Measurements from ENCODE around the gene TBC1D22A. TPM values are rescaled to one million over a fixed set of nuclear protein-coding genes. Genes with fewer than 3 reads are reported as not detected.

The TBC1D22A gene
- total RNA-seq, 1 experiment from 2014 or later = 32.6 TPM

DNA sequence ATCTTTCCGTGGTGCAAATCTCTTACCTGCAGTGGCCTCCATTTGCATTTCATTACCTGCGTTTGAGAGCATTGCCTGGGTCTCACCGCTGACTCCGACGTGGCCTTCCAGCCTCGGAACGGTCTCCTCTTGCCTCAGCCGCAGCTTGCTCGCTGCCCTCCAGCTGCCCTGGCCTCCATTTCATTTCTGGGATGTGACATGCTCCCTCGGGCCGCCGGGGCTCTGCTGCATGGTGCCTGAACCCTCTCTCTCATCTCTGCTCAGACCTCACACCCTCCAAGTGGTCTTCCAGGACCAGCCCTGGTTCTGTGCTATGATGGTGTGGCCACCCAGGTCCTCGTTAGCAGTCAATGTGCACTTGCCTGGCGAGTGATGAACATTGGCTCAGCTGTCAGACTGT, 229.2 kb downstream of the TBC1D22A start:
- CTCF ChIA-PET = no interaction called here
- no peak overlapping the region for H3K27ac Mint-ChIP-seq (ENCODE audit: unreplicated experiment)
- POLR2A ChIA-PET = no interaction called here

DNA sequence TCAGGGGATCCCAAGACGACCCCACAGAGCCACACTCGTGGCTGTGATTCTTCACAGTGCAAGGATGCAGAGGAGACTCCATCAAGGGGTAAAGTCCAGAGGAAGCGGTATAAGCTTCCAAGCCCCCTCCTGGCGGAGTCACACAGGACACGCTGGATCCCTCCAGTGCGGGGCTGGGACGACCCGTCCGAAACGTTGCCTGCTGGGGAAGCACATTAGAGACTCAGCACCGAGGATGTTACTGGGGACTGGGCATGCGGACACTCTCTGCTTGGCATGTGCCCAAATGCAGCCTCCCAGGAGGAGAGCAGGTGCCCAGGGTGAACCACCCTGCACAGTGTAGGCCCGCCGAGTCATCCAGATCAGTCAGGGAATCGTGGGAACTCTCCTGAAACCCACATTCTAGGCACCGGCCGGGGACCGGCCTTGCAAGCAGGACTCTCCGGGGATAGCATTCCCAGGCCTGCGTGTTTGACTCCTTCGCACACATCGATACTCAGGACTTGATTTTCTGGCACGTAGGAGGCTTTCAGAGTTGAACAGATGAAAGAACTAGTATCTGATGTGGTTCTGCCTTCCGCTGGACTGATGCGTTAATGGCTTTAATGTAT, 229.8 kb downstream of the TBC1D22A start:
- peak in 1 of 2 experiments; percentile 12 for DNase-seq
- Histone ChIP-seq H3K4me3 (ENCODE audit: low read depth, low read length) (no peak overlapping the region), H3K4me1 (peaks cover 5% of the 10 kb centered on the region; the same call in 1 of the 2 replicates), H3K9me3 (no peaks in the 10 kb centered on the region), H3K36me3 (ENCODE audit: control insufficient read depth, insufficient read depth, low read length) (no peaks in the 10 kb centered on the region; the same call in 1 of the 2 replicates), H3K27me3 (replicated peaks; ENCODE audit: control insufficient read depth, insufficient read depth, low read length) (no peaks in the 10 kb centered on the region)
- ChIA-PET POLR2A (no interaction called here), CTCF (no interaction called here)
- TF ChIP-seq, protein P1, sequence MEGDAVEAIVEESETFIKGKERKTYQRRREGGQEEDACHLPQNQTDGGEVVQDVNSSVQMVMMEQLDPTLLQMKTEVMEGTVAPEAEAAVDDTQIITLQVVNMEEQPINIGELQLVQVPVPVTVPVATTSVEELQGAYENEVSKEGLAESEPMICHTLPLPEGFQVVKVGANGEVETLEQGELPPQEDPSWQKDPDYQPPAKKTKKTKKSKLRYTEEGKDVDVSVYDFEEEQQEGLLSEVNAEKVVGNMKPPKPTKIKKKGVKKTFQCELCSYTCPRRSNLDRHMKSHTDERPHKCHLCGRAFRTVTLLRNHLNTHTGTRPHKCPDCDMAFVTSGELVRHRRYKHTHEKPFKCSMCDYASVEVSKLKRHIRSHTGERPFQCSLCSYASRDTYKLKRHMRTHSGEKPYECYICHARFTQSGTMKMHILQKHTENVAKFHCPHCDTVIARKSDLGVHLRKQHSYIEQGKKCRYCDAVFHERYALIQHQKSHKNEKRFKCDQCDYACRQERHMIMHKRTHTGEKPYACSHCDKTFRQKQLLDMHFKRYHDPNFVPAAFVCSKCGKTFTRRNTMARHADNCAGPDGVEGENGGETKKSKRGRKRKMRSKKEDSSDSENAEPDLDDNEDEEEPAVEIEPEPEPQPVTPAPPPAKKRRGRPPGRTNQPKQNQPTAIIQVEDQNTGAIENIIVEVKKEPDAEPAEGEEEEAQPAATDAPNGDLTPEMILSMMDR (IDR thresholded peaks at IDR 0.05; ENCODE audit: insufficient read depth in 1 of 2, low read depth in 1 of 2, low read length in 1 of 2, severe bottlenecking in 1 of 2, unreplicated experiment in 1 of 2) = no peak
- intact Hi-C loops (cut with micrococcal nuclease; ENCODE audit: unreplicated experiment) = loop anchor here (10.0 kb wide), 1 partner anchor 197 kb away; no protein-coding TSS in a partner anchor
- Mint-ChIP-seq H3K4me3 (ENCODE audit: unreplicated experiment) (no peak overlapping the region), H3K9me3 (ENCODE audit: unreplicated experiment) (no peaks in the 10 kb centered on the region), H3K4me1 (ENCODE audit: low read depth, unreplicated experiment) (peaks cover 7% of the 10 kb centered on the region), H3K36me3 (ENCODE audit: insufficient read depth, unreplicated experiment) (peaks cover 26% of the 10 kb centered on the region), H3K27ac (ENCODE audit: unreplicated experiment) (peak overlapping the region; percentile 29), H3K27me3 (ENCODE audit: insufficient read depth, unreplicated experiment) (no peaks in the 10 kb centered on the region)
- no TSS peak for BruUV-seq (replicated peaks)

More for the DNA sequence above, 229.2 kb downstream of the TBC1D22A start:
- Mint-ChIP-seq H3K36me3 (ENCODE audit: insufficient read depth, unreplicated experiment) (peaks cover 26% of the 10 kb centered on the region), H3K4me3 (ENCODE audit: unreplicated experiment) (no peak overlapping the region), H3K9me3 (ENCODE audit: unreplicated experiment) (no peaks in the 10 kb centered on the region), H3K27me3 (ENCODE audit: insufficient read depth, unreplicated experiment) (no peaks in the 10 kb centered on the region), H3K4me1 (ENCODE audit: low read depth, unreplicated experiment) (peaks cover 7% of the 10 kb centered on the region)
- TF ChIP-seq, protein P1 (IDR thresholded peaks at IDR 0.05; ENCODE audit: insufficient read depth in 1 of 2, low read depth in 1 of 2, low read length in 1 of 2, severe bottlenecking in 1 of 2, unreplicated experiment in 1 of 2) = no peak
- BruUV-seq (replicated peaks) = no TSS peak
- DNase-seq = no peak
- intact Hi-C loops (cut with micrococcal nuclease; ENCODE audit: unreplicated experiment) = loop anchor here (10.0 kb wide), 1 partner anchor 197 kb away; no protein-coding TSS in a partner anchor
- Histone ChIP-seq H3K4me3 (ENCODE audit: low read depth, low read length) (no peak overlapping the region), H3K4me1 (peaks cover 5% of the 10 kb centered on the region; the same call in 1 of the 2 replicates), H3K36me3 (ENCODE audit: control insufficient read depth, insufficient read depth, low read length) (no peaks in the 10 kb centered on the region; the same call in 1 of the 2 replicates), H3K27me3 (replicated peaks; ENCODE audit: control insufficient read depth, insufficient read depth, low read length) (no peaks in the 10 kb centered on the region), H3K9me3 (no peaks in the 10 kb centered on the region)

DNA sequence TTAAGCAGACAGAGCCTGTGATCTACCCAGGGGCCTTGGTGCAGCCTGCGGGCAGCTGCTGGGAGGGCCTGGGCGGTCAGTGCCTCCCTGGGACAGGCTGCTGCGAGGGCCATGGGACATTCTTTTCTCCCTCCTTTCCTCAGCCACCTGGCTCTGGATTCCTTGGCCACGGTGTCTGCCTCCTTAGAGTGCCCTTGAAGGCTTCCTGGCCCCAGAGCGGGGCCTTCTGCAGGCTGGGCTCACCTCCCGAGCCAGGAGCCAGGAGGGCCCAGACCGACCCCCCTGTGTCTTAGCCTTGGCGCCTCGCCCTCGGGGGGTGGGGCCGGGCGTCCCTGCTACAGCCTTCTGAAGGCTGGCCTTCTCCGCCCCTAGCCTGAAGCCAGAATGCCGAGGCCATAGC, 231.2 kb downstream of the TBC1D22A start:
- Histone ChIP-seq H3K9me3 (no peaks in the 10 kb centered on the region), H3K36me3 (ENCODE audit: control insufficient read depth, insufficient read depth, low read length) (no peaks in the 10 kb centered on the region; the same call in 1 of the 2 replicates), H3K27me3 (replicated peaks; ENCODE audit: control insufficient read depth, insufficient read depth, low read length) (no peaks in the 10 kb centered on the region), H3K4me3 (ENCODE audit: low read depth, low read length) (no peak overlapping the region), H3K4me1 (peaks cover 5% of the 10 kb centered on the region; the same call in 1 of the 2 replicates)
- ChIA-PET POLR2A (no interaction called here), CTCF (no interaction called here)
- H3K27ac Mint-ChIP-seq (ENCODE audit: unreplicated experiment) = no peak overlapping the region
- H3K36me3 Mint-ChIP-seq (ENCODE audit: insufficient read depth, unreplicated experiment) = peaks cover 29% of the 10 kb centered on the region
- H3K4me1 Mint-ChIP-seq (ENCODE audit: low read depth, unreplicated experiment) = peaks cover 7% of the 10 kb centered on the region
- no peaks in the 10 kb centered on the region for H3K27me3 Mint-ChIP-seq (ENCODE audit: insufficient read depth, unreplicated experiment)
- TF ChIP-seq, protein P1 (IDR thresholded peaks at IDR 0.05; ENCODE audit: insufficient read depth in 1 of 2, low read depth in 1 of 2, low read length in 1 of 2, severe bottlenecking in 1 of 2, unreplicated experiment in 1 of 2) = no peak
- H3K4me3 Mint-ChIP-seq (ENCODE audit: unreplicated experiment) = no peak overlapping the region
- BruUV-seq (replicated peaks) = no TSS peak
- H3K9me3 Mint-ChIP-seq (ENCODE audit: unreplicated experiment) = no peaks in the 10 kb centered on the region
- intact Hi-C loops (cut with micrococcal nuclease; ENCODE audit: unreplicated experiment) = loop anchor here (10.0 kb wide), 1 partner anchor 199 kb away; no protein-coding TSS in a partner anchor
- DNase-seq = peak; percentile 55 to 60
